IMR-90 (cell line): ENCODE results near the gene MRPS26. TPM values are rescaled to one million over a fixed set of nuclear protein-coding genes. Genes with fewer than 3 reads are reported as not detected.
A peak's percentile ranks its signal among the peaks of the same experiment; 100 is the strongest.

ENCODE experiments used
- ATAC-seq: fragments of 200-7000 bp; cut with Tn5 transposase; 2 replicates; pipeline ENCODE4 v1.9.1; 2020; ENCODE audit warnings: low read depth, mild to moderate bottlenecking, moderate library complexity
- BruUV-seq: library from RNA; stranded (reverse); fragments of 400-500 nt; replicated peaks from 2 replicates; lab custom pipeline; 2021; lab: Mats Ljungman, UMichigan
- CTCF ChIA-PET: fragments of 300-600 bp; formaldehyde crosslinking; extraction: SDS; loops from one replicate; lab custom pipeline; 2021; ENCODE audit warnings: antibody characterized with exemption; lab: Yijun Ruan, JAX
- POLR2A ChIA-PET: fragments of 300-600 bp; sonication (Branson Sonifier 250); formaldehyde crosslinking; loops from one replicate; lab custom pipeline; 2022; ENCODE audit warnings: antibody characterized with exemption; ENCODE audit not compliant: unreplicated experiment; lab: Charles Lee
- DNase-seq: peaks from one replicate; pipeline ENCODE4 v3.0.0; 2013
- H2AFZ ChIP-seq: replicated peaks from 2 replicates; pipeline ENCODE3; 2013; ENCODE audit warnings: low read length, mild to moderate bottlenecking; ENCODE audit not compliant: poor library complexity
- H2AK5ac ChIP-seq: 2 replicates; pipeline ENCODE4 v1.6.1; 2013; ENCODE audit warnings: low read depth, low read length, inconsistent platforms
- H2AK9ac ChIP-seq: replicated peaks from 2 replicates; pipeline ENCODE3; 2013; ENCODE audit warnings: mild to moderate bottlenecking, low read depth, low read length, moderate library complexity; ENCODE audit not compliant: poor library complexity
- H2BK120ac ChIP-seq: 2 replicates; pipeline ENCODE4 v1.6.1; 2013; ENCODE audit warnings: low read depth, low read length, inconsistent platforms
- H2BK15ac ChIP-seq: 3 replicates; pipeline ENCODE4 v1.6.1; 2013; ENCODE audit warnings: low read depth, low read length, inconsistent platforms
- H2BK20ac ChIP-seq: 2 replicates; pipeline ENCODE4 v1.6.1; 2013; ENCODE audit warnings: low read depth, mild to moderate bottlenecking, inconsistent platforms, low read length, moderate library complexity
- H2BK5ac ChIP-seq: 2 replicates; pipeline ENCODE4 v1.6.1; 2013; ENCODE audit warnings: mild to moderate bottlenecking, low read depth, low read length, inconsistent platforms; ENCODE audit not compliant: poor library complexity, severe bottlenecking
- H3K14ac ChIP-seq: replicated peaks from 2 replicates; pipeline ENCODE4 v1.6.1; 2013; ENCODE audit warnings: low read depth, low read length, inconsistent platforms
- H3K18ac ChIP-seq: 2 replicates; pipeline ENCODE4 v1.6.1; 2013; ENCODE audit warnings: low read depth, low read length, control low read depth
- H3K23ac ChIP-seq: 2 replicates; pipeline ENCODE4 v1.6.1; 2013; ENCODE audit warnings: low read depth, low read length, inconsistent platforms
- H3K27ac ChIP-seq: 2 replicates; pipeline ENCODE4 v1.5.1; 2013; ENCODE audit warnings: mild to moderate bottlenecking, control low read depth, low read length; ENCODE audit not compliant: insufficient read depth
- H3K27me3 ChIP-seq: 2 replicates; pipeline ENCODE4 v1.6.1; 2013; ENCODE audit warnings: low read length; ENCODE audit not compliant: control insufficient read depth, insufficient read depth
- H3K36me3 ChIP-seq: 2 replicates; pipeline ENCODE4 v1.6.1; 2013; ENCODE audit warnings: low read length, mixed read lengths; ENCODE audit not compliant: control insufficient read depth, insufficient read depth
- H3K4ac ChIP-seq: 2 replicates; pipeline ENCODE4 v1.6.1; 2013; ENCODE audit warnings: low read depth, low read length, inconsistent platforms
- H3K4me1 ChIP-seq: 2 replicates; pipeline ENCODE4 v1.6.1; 2013; ENCODE audit warnings: low read length, mixed read lengths; ENCODE audit not compliant: control insufficient read depth, insufficient read depth
- H3K4me2 ChIP-seq: 2 replicates; pipeline ENCODE4 v1.6.1; 2013; ENCODE audit warnings: low read depth, mild to moderate bottlenecking, control low read depth, low read length, moderate library complexity
- H3K4me3 ChIP-seq: 2 replicates; pipeline ENCODE4 v1.5.1; 2013; ENCODE audit warnings: low read depth, mild to moderate bottlenecking, control low read depth, low read length, moderate library complexity; ENCODE audit not compliant: insufficient read depth
- H3K56ac ChIP-seq: 2 replicates; pipeline ENCODE4 v1.6.1; 2013; ENCODE audit warnings: low read length, inconsistent platforms; ENCODE audit not compliant: insufficient read depth; ENCODE audit errors: extremely low read depth
- H3K79me1 ChIP-seq, 2 experiments: 2 replicates each; pipeline ENCODE4 v1.6.1; 2013; ENCODE audit warnings: low read length in 2 of 2, inconsistent platforms in 1 of 2, low read depth in 1 of 2
- H3K9ac ChIP-seq: 2 replicates; pipeline ENCODE4 v1.6.1; 2013; ENCODE audit warnings: low read depth, low read length, control low read depth
- H3K9me1 ChIP-seq: 2 replicates; pipeline ENCODE4 v1.6.1; 2013; ENCODE audit warnings: low read length, inconsistent platforms; ENCODE audit not compliant: insufficient read depth
- H3K9me3 ChIP-seq: 2 replicates; pipeline ENCODE4 v1.6.1; 2013; ENCODE audit warnings: low read length; ENCODE audit not compliant: control insufficient read depth, insufficient read depth
- H4K20me1 ChIP-seq: 2 replicates; pipeline ENCODE4 v1.6.1; 2013; ENCODE audit warnings: low read length, inconsistent platforms; ENCODE audit not compliant: insufficient read depth
- H4K5ac ChIP-seq: 2 replicates; pipeline ENCODE4 v1.6.1; 2013; ENCODE audit warnings: mild to moderate bottlenecking, low read depth, low read length, control low read depth
- H4K8ac ChIP-seq, 2 experiments: 2 replicates each; pipeline ENCODE4 v1.6.1; 2013; ENCODE audit warnings: low read depth in 2 of 2, low read length in 2 of 2, control low read depth in 1 of 2, inconsistent platforms in 1 of 2
- H4K91ac ChIP-seq: 2 replicates; pipeline ENCODE4 v1.6.1; 2013; ENCODE audit warnings: low read depth, low read length, inconsistent platforms; ENCODE audit not compliant: insufficient read depth
- CEBPB ChIP-seq: IDR thresholded peaks from 2 replicates; pipeline ENCODE4 v1.6.1; 2012; ENCODE audit warnings: low read depth, low read length, improper control_type of control experiment
- CHD1 ChIP-seq: IDR thresholded peaks from 2 replicates; pipeline ENCODE4 v1.6.1; 2012; ENCODE audit warnings: low read depth, low read length, improper control_type of control experiment
- CTCF ChIP-seq: conservative IDR thresholded peaks from 2 replicates; pipeline ENCODE4 v1.5.1; 2012; ENCODE audit warnings: mild to moderate bottlenecking, low read depth, low read length, improper control_type of control experiment
- ELK1 ChIP-seq: fragments of 150-350 bp; IDR thresholded peaks from 2 replicates; pipeline ENCODE4 v1.6.1; 2016; ENCODE audit warnings: low read depth, mild to moderate bottlenecking, low read length, moderate library complexity, borderline replicate concordance
- MAFK ChIP-seq: IDR thresholded peaks from 2 replicates; pipeline ENCODE4 v1.6.1; 2012; ENCODE audit warnings: low read depth, low read length, improper control_type of control experiment
- MAZ ChIP-seq: IDR thresholded peaks from 2 replicates; pipeline ENCODE4 v1.6.1; 2012; ENCODE audit warnings: low read depth, mild to moderate bottlenecking, low read length, improper control_type of control experiment, moderate library complexity, borderline replicate concordance
- MXI1 ChIP-seq: IDR thresholded peaks from 2 replicates; pipeline ENCODE4 v1.6.1; 2012; ENCODE audit warnings: low read depth, mild to moderate bottlenecking, low read length, moderate library complexity, borderline replicate concordance
- NFE2L2 ChIP-seq: fragments of 150-350 bp; IDR thresholded peaks from 2 replicates; pipeline ENCODE4 v1.6.1; 2016; ENCODE audit warnings: low read depth, mild to moderate bottlenecking, low read length
- POLR2A ChIP-seq: IDR thresholded peaks from 2 replicates; pipeline ENCODE4 v1.6.1; 2012; ENCODE audit warnings: mild to moderate bottlenecking, low read depth, low read length
- RAD21 ChIP-seq: IDR thresholded peaks from 2 replicates; pipeline ENCODE4 v1.6.1; 2012; ENCODE audit warnings: low read length, improper control_type of control experiment
- RCOR1 ChIP-seq: IDR thresholded peaks from 2 replicates; pipeline ENCODE4 v1.6.1; 2012; ENCODE audit warnings: mild to moderate bottlenecking, low read length, improper control_type of control experiment; ENCODE audit not compliant: insufficient replicate concordance
- WGBS, 2 experiments: methylation state at CpG; one replicate each; pipeline versions ENCODE4 v1.1.5 to v1.1.7; 2013; ENCODE audit warnings: missing lambda C conversion rate in 2 of 2; ENCODE audit not compliant: insufficient read length in 1 of 2; ENCODE audit errors: extremely low coverage in 2 of 2; 5-methylcytosine and 5-hydroxymethylcytosine counted together
- dilution Hi-C: fragments of 300-500 bp; cut with HindIII; formaldehyde crosslinking; loops from one replicate; pipeline ENCODE4 v1.14.3; 2018; ENCODE audit warnings: low sequenced_read_pairs; ENCODE audit not compliant: unreplicated experiment
- in situ Hi-C: fragments of 300-500 bp; cut with MboI; formaldehyde crosslinking; loops from 3 replicates; pipeline ENCODE4 v1.14.3; 2019; ENCODE audit warnings: low sequenced_read_pairs, inconsistent platforms, mixed read lengths
- intact Hi-C: fragments of 100-400 bp; cut with micrococcal nuclease; formaldehyde crosslinking; loops from 2 replicates; pipeline ENCODE4 v1.10.0; 2022
- polyA plus RNA-seq, 3 experiments: library from polyadenylated mRNA; depleted of rRNA; stranded (reverse); fragments of >200 nt; gene quantifications; 2 replicates each; pipeline ENCODE4 v1.2.3, GENCODE V29; 2012; ENCODE audit warnings: low replicate concordance in 1 of 3
- total RNA-seq: library from RNA; depleted of rRNA; stranded (reverse); fragments of >200 nt; gene quantifications from 2 replicates; pipeline ENCODE4 v1.2.3, GENCODE V29; 2012

MRPS26 gene
- total and polyA plus RNA-seq, 2 of the 4 experiments (the other 2 are of a cell fraction) = 22.2 to 38.6 TPM

- TF ChIP-seq CEBPB = no peak
Measured at GRCh38 chr20:3046677-3047462, 1.0 kb downstream of the MRPS26 start (continued).

- ATAC-seq (no peak), DNase-seq (no peak)
- Histone ChIP-seq H3K14ac (no peak overlapping the region), H3K4me3 (no peak overlapping the region), H3K27me3 (no peaks in the 10 kb centered on the region), H4K20me1 (peaks cover 10% of the 10 kb centered on the region), H3K56ac (no peak overlapping the region), H3K36me3 (peaks cover 21% of the 10 kb centered on the region), H4K8ac (no peak overlapping the region), H3K9me3 (no peaks in the 10 kb centered on the region), H2BK15ac (no peak overlapping the region), H3K18ac (no peak overlapping the region), H4K5ac (no peak overlapping the region), H2BK120ac (no peak overlapping the region), H2AK9ac (peak overlapping the region; percentile 62), H2BK5ac (no peak overlapping the region), H3K4me2 (no peak overlapping the region), H2AFZ (no peak overlapping the region), H3K23ac (peak overlapping the region; percentile 75; the same call in 1 of the 2 replicates), H2AK5ac (no peak overlapping the region), H4K91ac (no peak overlapping the region), H3K9ac (no peak overlapping the region), H3K79me1 (peaks cover 10 to 23% of the 10 kb centered on the region in 2 experiments), H3K4ac (no peak overlapping the region), H2BK20ac (no peak overlapping the region), H3K27ac (no peak overlapping the region), H3K9me1 (peaks cover 24% of the 10 kb centered on the region), H3K4me1 (peaks cover 6% of the 10 kb centered on the region; the same call in 1 of the 2 replicates)
- CTCF ChIA-PET = no interaction called here
- in situ Hi-C loops = no loop called here
- 96% methylated on average over 4 of the region's 14 CpGs; no CpG with 5 or more reads in 1 of the 2 experiments for WGBS, 2 experiments
- intact Hi-C loops = no loop called here
- dilution Hi-C loops = no loop called here
- no TSS peak for BruUV-seq
- POLR2A ChIA-PET = no interaction called here
- TF ChIP-seq MXI1 (no peak), NFE2L2 (no peak), CTCF (no peak), CEBPB (no peak), MAFK (no peak), RAD21 (no peak), CHD1 (no peak), POLR2A (no peak), ELK1 (no peak), RCOR1 (no peak), MAZ (no peak)
Measured at GRCh38 chr20:3047486-3048419, 1.9 kb downstream of the MRPS26 start.
